Neuronal stem cell (in vitro differentiated cells): ENCODE measurements around the gene DYNLT3.

Experiments
- DNase-seq: peaks from one replicate; pipeline ENCODE4 v3.0.0-alpha.2; 2013; ENCODE audit warnings: low spot score
- H2AFZ ChIP-seq: one replicate; pipeline ENCODE4 v1.6.1; 2013; ENCODE audit warnings: mild to moderate bottlenecking, low read length, inconsistent platforms
- H2AK5ac ChIP-seq: 2 replicates; pipeline ENCODE4 v1.6.1; 2013; ENCODE audit warnings: low read depth, mild to moderate bottlenecking, inconsistent platforms, low read length, moderate library complexity, mixed read lengths
- H2BK120ac ChIP-seq: 2 replicates; pipeline ENCODE4 v1.6.1; 2013; ENCODE audit warnings: low read depth, mild to moderate bottlenecking, inconsistent platforms, low read length, moderate library complexity, mixed read lengths
- H2BK12ac ChIP-seq: one replicate; pipeline ENCODE4 v1.6.1; 2013; ENCODE audit warnings: low read length, inconsistent platforms
- H2BK15ac ChIP-seq: 2 replicates; pipeline ENCODE4 v1.6.1; 2013; ENCODE audit warnings: mild to moderate bottlenecking, low read length, inconsistent platforms, mixed read lengths
- H2BK5ac ChIP-seq: one replicate; pipeline ENCODE4 v1.6.1; 2013; ENCODE audit warnings: inconsistent platforms, mild to moderate bottlenecking, low read length, moderate library complexity
- H3K14ac ChIP-seq: one replicate; pipeline ENCODE4 v1.6.1; 2013; ENCODE audit warnings: low read length, inconsistent platforms
- H3K18ac ChIP-seq: 2 replicates; pipeline ENCODE4 v1.6.1; 2013; ENCODE audit warnings: low read length, inconsistent platforms
- H3K23ac ChIP-seq: 2 replicates; pipeline ENCODE4 v1.6.1; 2013; ENCODE audit warnings: low read depth, mild to moderate bottlenecking, mixed read lengths, low read length, inconsistent platforms; ENCODE audit not compliant: poor library complexity
- H3K27ac ChIP-seq: replicated peaks from 3 replicates; pipeline ENCODE4 v1.5.1; 2013; ENCODE audit warnings: low read length, inconsistent platforms
- H3K27me3 ChIP-seq, 3 experiments: 2 replicates each; pipeline ENCODE4 v1.6.1; 2013; ENCODE audit warnings: low read length in 3 of 3, mild to moderate bottlenecking in 2 of 3, inconsistent platforms in 1 of 3, low read depth in 1 of 3, mixed read lengths in 1 of 3, moderate library complexity in 1 of 3; ENCODE audit not compliant: control insufficient read depth in 3 of 3, insufficient read depth in 3 of 3
- H3K36me3 ChIP-seq, 2 donors: replicated peaks in 1 of 2; 2 replicates each; pipeline ENCODE4 v1.6.1; 2013; ENCODE audit warnings: low read length in 2 of 2; ENCODE audit not compliant: control insufficient read depth in 2 of 2, insufficient read depth in 2 of 2
- H3K4ac ChIP-seq: 2 replicates; pipeline ENCODE4 v1.6.1; 2013; ENCODE audit warnings: inconsistent platforms, mild to moderate bottlenecking, low read length, moderate library complexity
- H3K4me1 ChIP-seq, 2 donors: 1 replicate in 1 of 2; 2 replicates in 1 of 2; pipeline ENCODE4 v1.6.1; 2013; ENCODE audit warnings: low read length in 2 of 2, low read depth in 1 of 2; ENCODE audit not compliant: control insufficient read depth in 2 of 2, insufficient read depth in 1 of 2
- H3K4me2 ChIP-seq: one replicate; pipeline ENCODE4 v1.6.1; 2013; ENCODE audit warnings: mild to moderate bottlenecking, low read length, inconsistent platforms; ENCODE audit not compliant: insufficient read depth, poor library complexity, severe bottlenecking
- H3K4me3 ChIP-seq, 2 donors: 2 replicates each; pipeline ENCODE4 v1.5.1; 2013; ENCODE audit warnings: low read length in 2 of 2, mild to moderate bottlenecking in 2 of 2, inconsistent platforms in 1 of 2, moderate library complexity in 1 of 2
- H3K79me1 ChIP-seq: one replicate; pipeline ENCODE4 v1.6.1; 2013; ENCODE audit warnings: low read depth, mild to moderate bottlenecking, inconsistent platforms, low read length, moderate library complexity
- H3K9ac ChIP-seq: one replicate; pipeline ENCODE4 v1.6.1; 2013; ENCODE audit warnings: mild to moderate bottlenecking, low read depth, low read length, inconsistent platforms; ENCODE audit not compliant: poor library complexity
- H3K9me3 ChIP-seq, 2 donors: replicated peaks in 1 of 2; 2 replicates each; pipeline versions ENCODE3 to v1.6.1; 2013; ENCODE audit warnings: low read length in 2 of 2, mild to moderate bottlenecking in 2 of 2, inconsistent platforms in 1 of 2, low read depth in 1 of 2, mixed read lengths in 1 of 2, moderate library complexity in 1 of 2; ENCODE audit not compliant: control insufficient read depth in 2 of 2, insufficient read depth in 1 of 2
- H4K8ac ChIP-seq: one replicate; pipeline ENCODE4 v1.6.1; 2013; ENCODE audit warnings: low read depth, mild to moderate bottlenecking, inconsistent platforms, low read length, moderate library complexity
- H4K91ac ChIP-seq: one replicate; pipeline ENCODE4 v1.6.1; 2013; ENCODE audit warnings: low read length, low read depth, mild to moderate bottlenecking, inconsistent platforms; ENCODE audit not compliant: poor library complexity
- WGBS, 2 donors: extraction: QIAGEN DNeasy Blood & Tissue Kit; methylation state at CpG; one replicate each; pipeline ENCODE4 v1.1.7; 2013; ENCODE audit warnings: missing lambda C conversion rate in 2 of 2, mixed read lengths in 1 of 2; ENCODE audit not compliant: insufficient read length in 2 of 2, insufficient replicate concordance in 1 of 2; ENCODE audit errors: extremely low coverage in 2 of 2; 5-methylcytosine and 5-hydroxymethylcytosine counted together

DYNLT3 gene

GRCh38 chrX:37888010-37888409 lies 40.6 kb upstream of the DYNLT3 start:
- Histone ChIP-seq H3K36me3 (no peaks in the 10 kb centered on the region), H3K79me1 (no peaks in the 10 kb centered on the region), H2AFZ (no peak overlapping the region), H3K14ac (no peak overlapping the region), H2AK5ac (no peak overlapping the region), H3K4me3 (no peak overlapping the region), H4K91ac (no peak overlapping the region), H3K4ac (no peak overlapping the region), H3K23ac (no peak overlapping the region), H4K8ac (no peak overlapping the region), H2BK12ac (no peak overlapping the region), H3K27me3 (no peaks in the 10 kb centered on the region), H3K18ac (no peak overlapping the region), H3K4me2 (no peak overlapping the region), H2BK120ac (no peak overlapping the region), H3K9me3 (no peaks in the 10 kb centered on the region), H2BK5ac (no peak overlapping the region), H3K4me1 (no peaks in the 10 kb centered on the region), H3K9ac (no peak overlapping the region), H3K27ac (no peak overlapping the region), H2BK15ac (no peak overlapping the region)
- no peak for DNase-seq
- no CpG with 5 or more reads among the region's 5 CpGs for WGBS, 2 donors

- Histone ChIP-seq H3K14ac (no peak overlapping the region), H3K4me1 (no peaks in the 10 kb centered on the region), H3K9me3 (no peaks in the 10 kb centered on the region), H4K91ac (no peak overlapping the region), H3K18ac (no peak overlapping the region), H3K4me3 (no peak overlapping the region), H2BK120ac (no peak overlapping the region), H2BK12ac (no peak overlapping the region), H2AK5ac (no peak overlapping the region), H4K8ac (no peak overlapping the region), H3K27ac (no peak overlapping the region), H3K27me3 (no peaks in the 10 kb centered on the region), H3K23ac (no peak overlapping the region), H2BK5ac (no peak overlapping the region), H3K36me3 (no peaks in the 10 kb centered on the region), H3K79me1 (no peaks in the 10 kb centered on the region), H2BK15ac (no peak overlapping the region), H3K9ac (no peak overlapping the region), H2AFZ (no peak overlapping the region), H3K4ac (no peak overlapping the region), H3K4me2 (no peak overlapping the region)
- no peak for DNase-seq
- WGBS, 2 donors, result no CpG with 5 or more reads among the region's 1 CpG
Measured at GRCh38 chrX:37887347-37887746, 40.0 kb upstream of the DYNLT3 start.

GRCh38 chrX:37883196-37883595 lies 35.8 kb upstream of the DYNLT3 start:
- no peak overlapping the region for H3K27ac ChIP-seq
- WGBS, 2 donors, result no CpG with 5 or more reads among the region's 2 CpGs
- DNase-seq, result no peak

GRCh38 chrX:37879692-37880091 lies 32.3 kb upstream of the DYNLT3 start:
- H3K4me1 ChIP-seq, result no peaks in the 10 kb centered on the region
- no peak overlapping the region for H3K4me2 ChIP-seq
- H4K91ac ChIP-seq, result no peak overlapping the region
- H2AFZ ChIP-seq, result no peak overlapping the region
- no peak overlapping the region for H2AK5ac ChIP-seq
- no peaks in the 10 kb centered on the region for H3K36me3 ChIP-seq
- no peaks in the 10 kb centered on the region for H3K9me3 ChIP-seq
- H3K79me1 ChIP-seq, result no peaks in the 10 kb centered on the region
- H2BK12ac ChIP-seq, result no peak overlapping the region
- H3K23ac ChIP-seq, result no peak overlapping the region
- H3K9ac ChIP-seq, result no peak overlapping the region
- H4K8ac ChIP-seq, result no peak overlapping the region
- H2BK15ac ChIP-seq, result no peak overlapping the region
- no peaks in the 10 kb centered on the region for H3K27me3 ChIP-seq
- no peak for DNase-seq
- no peak overlapping the region for H3K14ac ChIP-seq
- H3K27ac ChIP-seq, result no peak overlapping the region
- no peak overlapping the region for H2BK120ac ChIP-seq
- H2BK5ac ChIP-seq, result no peak overlapping the region
- H3K4ac ChIP-seq, result no peak overlapping the region
- no peak overlapping the region for H3K4me3 ChIP-seq
- no peak overlapping the region for H3K18ac ChIP-seq
- no CpG with 5 or more reads among the region's 1 CpG for WGBS, 2 donors

More at GRCh38 chrX:37883196-37883595, 35.8 kb upstream of the DYNLT3 start:
- Histone ChIP-seq H4K8ac (no peak overlapping the region), H2BK120ac (no peak overlapping the region), H3K4me2 (no peak overlapping the region), H3K18ac (no peak overlapping the region), H3K36me3 (no peaks in the 10 kb centered on the region), H3K14ac (no peak overlapping the region), H2BK15ac (no peak overlapping the region), H2BK12ac (no peak overlapping the region), H2BK5ac (no peak overlapping the region), H4K91ac (no peak overlapping the region), H2AK5ac (no peak overlapping the region), H3K79me1 (no peaks in the 10 kb centered on the region), H3K23ac (no peak overlapping the region), H3K4ac (no peak overlapping the region), H3K4me3 (no peak overlapping the region), H3K9me3 (no peaks in the 10 kb centered on the region), H3K4me1 (no peaks in the 10 kb centered on the region), H2AFZ (no peak overlapping the region), H3K27me3 (no peaks in the 10 kb centered on the region), H3K9ac (no peak overlapping the region)
